Aorta (tissue), 5 donors: ENCODE results near the gene OR4D10. TPM values are rescaled to one million over a fixed set of nuclear protein-coding genes. Genes with fewer than 3 reads are reported as not detected.
"Not testable (repeated sequence)": the region's sequence is repeated elsewhere in the genome, so short reads cannot be mapped to it uniquely, and the experiment has no call there.

Source experiments
- ATAC-seq: fragments of 200-7000 bp; cut with Tn5 transposase; one replicate; pipeline ENCODE4 v1.9.1; 2022; ENCODE audit warnings: moderate library complexity; ENCODE audit not compliant: low FRiP score
- DNase-seq, 2 donors: peaks; one replicate each; pipeline ENCODE4 v3.0.0-alpha.2; 2020
- H3K27ac ChIP-seq, 2 donors: one replicate each; pipeline ENCODE4 v1.5.1; 2013; ENCODE audit warnings: low read length in 2 of 2, mild to moderate bottlenecking in 2 of 2, moderate library complexity in 2 of 2, control low read depth in 1 of 2, inconsistent platforms in 1 of 2, low read depth in 1 of 2
- H3K27me3 ChIP-seq, 2 donors: one replicate each; pipeline ENCODE4 v1.6.1; 2013; ENCODE audit warnings: control low read depth in 1 of 2, low read length in 1 of 2, mild to moderate bottlenecking in 1 of 2, moderate library complexity in 1 of 2; ENCODE audit not compliant: insufficient read depth in 2 of 2, control insufficient read depth in 1 of 2
- H3K36me3 ChIP-seq, 2 donors: one replicate each; pipeline ENCODE4 v1.6.1; 2013; ENCODE audit warnings: control low read depth in 1 of 2, low read length in 1 of 2, mild to moderate bottlenecking in 1 of 2; ENCODE audit not compliant: insufficient read depth in 2 of 2, control insufficient read depth in 1 of 2
- H3K4me1 ChIP-seq, 2 donors: one replicate each; pipeline ENCODE4 v1.6.1; 2013; ENCODE audit warnings: low read length in 2 of 2, control low read depth in 1 of 2, mild to moderate bottlenecking in 1 of 2, moderate library complexity in 1 of 2; ENCODE audit not compliant: insufficient read depth in 2 of 2, control insufficient read depth in 1 of 2
- H3K4me3 ChIP-seq, 2 donors: one replicate each; pipeline ENCODE4 v1.5.1; 2013; ENCODE audit warnings: low read length in 2 of 2, control low read depth in 1 of 2, mild to moderate bottlenecking in 1 of 2
- H3K9me3 ChIP-seq: one replicate; pipeline ENCODE4 v1.6.1; 2013; ENCODE audit warnings: mild to moderate bottlenecking, low read length; ENCODE audit not compliant: control insufficient read depth
- WGBS, 2 donors: extraction: QIAGEN DNeasy Blood & Tissue Kit; methylation state at CpG; one replicate each; pipeline ENCODE4 v1.1.7; 2013; 5-methylcytosine and 5-hydroxymethylcytosine counted together
- intact Hi-C, 2 donors: fragments of 100-400 bp; cut with DNase I; formaldehyde crosslinking; loops; one replicate each; pipeline versions ENCODE4 v1.14.2 to v1.15.0; 2022
- long read RNA-seq, 2 donors: library from polyadenylated mRNA; unstranded; transcript quantifications; one replicate each; pipeline ENCODE4 v2.0.0, GENCODE V29; 2020 to 2021
- polyA plus RNA-seq, 2 donors: library from polyadenylated mRNA; stranded (reverse); fragments of 200-250 nt; gene quantifications; one replicate each; pipeline ENCODE4 v1.2.3, GENCODE V29; 2013
- total RNA-seq, 2 donors: library from RNA; stranded (reverse); fragmentation: NEBNext Ultra II Directional; extraction: Animal tissue kit (Norgen Biotek cat#: 25700); gene quantifications; one replicate each; pipeline ENCODE4 v1.2.1, GENCODE V29; 2021
- donor health status: healthy with polysubstance abuse.
- donor health status: Bipolar disorder and iron deficiency.
- donor health status: DM: no; HTN: no; CAD: no.
- donor health status: DM: no; HTN: no; CAD: no.
- donor health status: DM: yes; HTN: yes; CAD: no.

The OR4D10 gene
- total RNA-seq (not detected), polyA plus RNA-seq (not detected)
- long read RNA-seq, donor 1 = 0 reads
- long read RNA-seq, donor 2 = 0 reads

DNA sequence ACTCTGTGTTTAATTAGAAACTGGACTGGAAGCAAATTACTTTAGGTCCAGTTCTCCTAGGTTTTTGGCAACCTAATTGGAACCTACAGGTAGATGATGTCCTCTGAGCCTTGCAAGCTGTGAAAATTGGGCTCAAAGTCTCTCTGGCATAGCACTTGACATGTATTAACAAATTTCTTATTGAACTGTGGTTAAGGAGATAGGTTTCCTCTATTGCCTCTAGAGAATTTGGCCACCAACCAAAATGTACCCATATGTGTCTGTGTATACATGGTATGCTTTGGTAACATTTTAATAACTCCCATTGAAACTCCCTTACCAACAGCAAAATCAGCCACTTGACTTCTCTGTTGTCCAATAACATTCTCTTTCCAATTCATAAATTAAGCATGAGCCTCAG lies at the start of gene OR4D10:
Gene OR4D10, plus strand, starts transcription at position 301 of the 400 bp plus-strand sequence. CDS start 4,115 bp downstream, outside the sequence.
- no peak for ATAC-seq
- intact Hi-C loops = no loop called here
- Histone ChIP-seq H3K4me3 (no peak within 1 kb of the TSS), H3K9me3 (no peaks in the 10 kb centered on the region), H3K27me3 (no peaks in the 10 kb centered on the region), H3K27ac (no peak within 1 kb of the TSS), H3K36me3 (no peaks in the 10 kb centered on the region), H3K4me1 (no peaks in the 10 kb centered on the region)
- no peak for DNase-seq

DNA sequence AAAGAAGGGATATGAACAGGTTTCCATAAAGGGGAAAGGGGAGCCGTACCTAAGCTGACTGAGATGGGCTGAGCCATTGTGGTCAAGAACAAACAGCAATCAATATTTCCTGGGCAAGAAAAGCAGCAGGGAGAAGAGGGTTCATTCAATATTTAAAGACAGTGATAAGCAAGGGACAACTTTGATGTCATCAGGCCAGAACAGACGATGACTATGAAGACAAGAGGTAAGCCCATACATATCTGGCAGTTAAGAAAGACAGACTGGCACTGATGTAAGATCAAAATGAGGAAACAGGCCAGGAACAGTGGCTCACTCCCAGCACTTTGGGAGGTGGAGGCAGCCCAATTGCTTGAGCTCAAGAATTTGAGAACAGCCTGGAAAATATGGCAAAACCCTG lies 49.3 kb upstream of the OR4D10 start:
- intact Hi-C loops = no loop called here
- WGBS, 2 donors = 70 to 76% methylated on average over 2 of the region's 2 CpGs
- H3K27ac ChIP-seq = no peak overlapping the region
- DNase-seq (no peak), ATAC-seq (no peak)
- H3K9me3 ChIP-seq = no peaks in the 10 kb centered on the region
- no peaks in the 10 kb centered on the region for H3K36me3 ChIP-seq
- no peak overlapping the region for H3K4me3 ChIP-seq
- H3K27me3 ChIP-seq = no peaks in the 10 kb centered on the region
- H3K4me1 ChIP-seq = no peaks in the 10 kb centered on the region

DNA sequence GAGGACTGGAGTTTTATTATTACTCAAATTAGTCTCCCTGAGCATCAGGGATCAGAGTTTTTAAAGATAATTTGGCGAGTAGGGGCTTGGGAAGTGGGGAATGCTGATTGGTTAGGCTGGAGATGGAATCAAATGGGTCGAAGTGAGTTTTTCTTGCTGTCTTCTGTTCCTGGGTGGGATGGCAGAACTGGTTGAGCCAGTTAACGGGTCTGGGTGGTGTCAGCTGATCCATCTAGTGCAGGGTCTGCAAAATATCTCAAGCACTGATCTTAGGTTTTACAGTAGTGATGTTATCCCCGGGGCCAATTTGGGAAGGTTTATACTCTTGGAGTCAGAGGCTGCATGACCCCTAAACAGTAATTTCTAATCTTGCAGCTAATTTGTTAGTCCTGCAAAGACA lies 48.0 kb upstream of the OR4D10 start:
- no peak overlapping the region for H3K4me3 ChIP-seq
- H3K4me1 ChIP-seq = no peaks in the 10 kb centered on the region
- H3K27ac ChIP-seq = no peak overlapping the region
- H3K27me3 ChIP-seq = no peaks in the 10 kb centered on the region
- H3K9me3 ChIP-seq = no peaks in the 10 kb centered on the region
- no peaks in the 10 kb centered on the region for H3K36me3 ChIP-seq
- DNase-seq (no peak), ATAC-seq (no peak)
- WGBS, 2 donors = 47 to 49% methylated on average over 4 of the region's 4 CpGs
- intact Hi-C loops = no loop called here

DNA sequence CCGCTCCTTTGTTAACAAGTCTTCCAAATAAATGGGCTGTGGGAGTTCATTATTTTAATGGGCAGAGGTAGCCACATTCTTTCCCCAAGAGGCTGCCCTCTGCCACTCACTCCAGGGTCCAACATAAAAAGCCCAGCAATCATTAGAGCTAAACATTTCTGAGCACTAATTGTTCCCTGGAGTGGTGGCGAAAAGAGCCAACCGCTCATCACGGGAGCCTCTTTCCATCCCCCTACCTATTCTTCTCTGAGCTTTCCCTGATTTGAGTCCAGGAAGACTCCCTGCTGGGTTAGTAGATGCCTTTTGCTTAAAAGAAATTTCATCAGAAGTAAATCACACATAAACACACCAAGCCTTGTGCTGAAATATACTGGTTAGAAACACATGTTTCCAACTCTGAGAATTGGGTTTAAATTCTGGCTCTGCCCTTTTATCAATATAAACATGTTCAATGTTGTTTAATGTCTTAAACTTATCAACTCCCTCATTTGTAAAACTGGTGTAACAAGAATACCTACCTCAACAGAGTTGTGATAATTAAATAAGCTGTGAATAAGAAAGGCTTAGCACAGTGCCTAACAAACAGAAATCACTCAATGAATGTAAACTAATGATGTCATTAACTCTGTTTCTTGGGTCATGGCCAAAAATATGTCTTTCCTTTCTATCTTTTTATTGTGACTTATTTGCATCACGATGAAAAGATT lies 46.6 kb upstream of the OR4D10 start, which contains the start of gene OR5A2:
Gene OR5A2, minus strand, starts transcription at position 53 of the 707 bp plus-strand sequence. CDS start 3,460 bp downstream, outside the sequence.
- Histone ChIP-seq H3K36me3 (no peaks in the 10 kb centered on the region), H3K4me1 (no peaks in the 10 kb centered on the region), H3K27ac (no peak within 1 kb of the TSS), H3K9me3 (no peaks in the 10 kb centered on the region), H3K4me3 (no peak within 1 kb of the TSS), H3K27me3 (peaks cover 0 to 2% of the 10 kb centered on the region in 2 donors)
- no peak for ATAC-seq
- DNase-seq = no peak
- intact Hi-C loops = no loop called here
- 39 to 51% methylated on average over 5 of the region's 5 CpGs for WGBS, 2 donors

DNA sequence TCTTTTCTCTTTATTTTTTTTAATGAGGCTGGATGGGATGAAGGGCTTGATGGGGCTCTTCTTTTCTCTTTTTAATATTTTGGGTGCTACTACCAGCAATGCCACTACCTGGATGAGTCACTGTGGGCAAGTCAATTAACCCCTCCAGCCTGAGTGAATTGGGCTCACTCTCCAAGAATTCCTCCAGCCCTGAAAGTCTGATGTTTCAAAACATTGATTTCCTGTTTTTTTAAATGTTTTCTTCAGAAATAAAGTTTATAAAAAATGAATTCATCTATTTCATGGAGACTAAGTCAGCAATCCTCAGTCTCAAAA lies 46.1 kb upstream of the OR4D10 start:
- intact Hi-C loops = no loop called here
- H3K9me3 ChIP-seq = no peaks in the 10 kb centered on the region

DNA sequence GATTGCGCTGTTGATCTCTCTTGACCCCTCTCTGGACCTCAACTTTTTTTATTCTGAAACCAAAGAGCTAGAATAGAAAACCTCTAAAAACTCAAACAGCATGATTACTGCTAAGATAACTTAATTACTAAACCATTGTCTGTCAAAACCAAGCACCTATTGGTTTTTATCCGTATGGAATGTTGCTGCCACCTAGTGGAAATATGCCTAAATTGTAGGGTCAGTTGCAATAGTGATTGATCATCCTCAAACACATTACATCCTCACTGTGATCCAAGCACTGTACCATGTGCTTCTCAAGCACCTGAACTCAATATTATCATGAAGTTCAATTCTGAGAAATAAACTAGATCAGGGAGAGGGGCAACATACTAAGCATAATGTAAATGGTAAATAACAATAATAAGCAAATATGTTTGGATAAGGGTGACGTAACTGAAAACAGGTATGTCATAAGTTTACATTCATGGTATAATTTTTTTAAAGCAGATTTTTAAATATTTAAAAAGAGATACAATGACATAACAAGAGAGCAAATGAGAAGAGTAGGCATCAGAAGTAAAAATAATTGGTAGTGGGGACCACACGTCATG lies 43.1 kb upstream of the OR4D10 start:
- intact Hi-C loops = no loop called here
- H3K27ac ChIP-seq = no peak overlapping the region
- WGBS, 2 donors = 51 to 58% methylated on average over 4 of the region's 4 CpGs

More for the DNA sequence above, 46.1 kb upstream of the OR4D10 start:
- no peak for ATAC-seq
- Histone ChIP-seq H3K4me1 (no peaks in the 10 kb centered on the region), H3K27ac (no peak overlapping the region), H3K27me3 (peaks cover 0 to 2% of the 10 kb centered on the region in 2 donors), H3K4me3 (no peak overlapping the region), H3K36me3 (no peaks in the 10 kb centered on the region)
- DNase-seq = no peak

DNA sequence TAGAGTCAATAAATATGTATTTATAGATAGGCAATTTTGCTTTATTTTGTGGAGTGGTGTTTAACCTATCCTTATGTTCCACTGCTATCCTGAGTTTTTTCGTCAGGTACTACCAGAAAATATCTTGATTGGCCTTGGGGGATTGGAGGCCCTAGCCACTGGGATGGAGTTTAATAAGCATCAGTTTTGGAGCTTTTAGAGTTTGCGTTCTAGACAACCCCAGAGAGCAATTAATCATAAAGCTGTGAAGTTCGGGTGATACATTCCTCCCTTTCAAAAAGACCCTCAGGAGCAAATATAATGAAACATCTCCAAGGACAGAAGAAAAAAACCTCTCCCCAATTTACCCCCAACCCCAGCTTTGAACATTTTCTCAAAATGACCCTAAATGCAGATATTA lies 36.9 kb upstream of the OR4D10 start, which contains the start of gene OR5A1:
Gene OR5A1, plus strand, starts transcription at position 301 of the 400 bp plus-strand sequence. CDS start 6,700 bp downstream, outside the sequence.
- H3K4me1 ChIP-seq = no peaks in the 10 kb centered on the region
- H3K4me3 ChIP-seq = no peak within 1 kb of the TSS
- ATAC-seq (no peak), DNase-seq (no peak)
- no peaks in the 10 kb centered on the region for H3K36me3 ChIP-seq
- WGBS, 2 donors = 42 to 48% methylated on average over 3 of the region's 3 CpGs
- intact Hi-C loops = no loop called here
- H3K27me3 ChIP-seq = peaks cover 0 to 2% of the 10 kb centered on the region in 2 donors
- no peaks in the 10 kb centered on the region for H3K9me3 ChIP-seq
- no peak within 1 kb of the TSS for H3K27ac ChIP-seq

More for the DNA sequence above, 43.1 kb upstream of the OR4D10 start:
- H3K4me3 ChIP-seq = no peak overlapping the region
- H3K27me3 ChIP-seq = peaks cover 0 to 2% of the 10 kb centered on the region in 2 donors
- no peaks in the 10 kb centered on the region for H3K9me3 ChIP-seq
- no peaks in the 10 kb centered on the region for H3K36me3 ChIP-seq
- H3K4me1 ChIP-seq = no peaks in the 10 kb centered on the region
- no peak for ATAC-seq
- no peak for DNase-seq

DNA sequence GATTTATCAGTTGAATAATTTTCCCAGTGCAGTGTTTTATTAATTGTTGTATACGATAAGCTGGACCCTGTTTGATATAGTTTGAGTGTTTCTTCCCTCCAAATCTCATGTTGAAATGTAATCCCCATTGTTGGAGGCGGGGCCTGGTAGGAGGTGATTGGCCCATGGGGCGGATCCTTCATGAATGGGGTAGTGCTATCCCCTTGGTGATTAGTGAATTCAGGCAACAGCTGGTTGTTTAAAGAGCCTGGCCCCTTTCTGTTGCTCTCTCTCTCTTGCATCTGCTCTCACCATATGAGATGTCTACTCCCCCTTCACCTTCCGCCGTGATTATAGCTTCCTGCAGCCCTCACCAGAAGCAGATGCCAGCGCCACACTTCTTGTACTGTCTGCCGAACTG lies 35.3 kb upstream of the OR4D10 start:
- intact Hi-C loops = no loop called here
- 81% methylated on average over 7 of the region's 7 CpGs for whole genome bisulfite sequencing, 2 donors

DNA sequence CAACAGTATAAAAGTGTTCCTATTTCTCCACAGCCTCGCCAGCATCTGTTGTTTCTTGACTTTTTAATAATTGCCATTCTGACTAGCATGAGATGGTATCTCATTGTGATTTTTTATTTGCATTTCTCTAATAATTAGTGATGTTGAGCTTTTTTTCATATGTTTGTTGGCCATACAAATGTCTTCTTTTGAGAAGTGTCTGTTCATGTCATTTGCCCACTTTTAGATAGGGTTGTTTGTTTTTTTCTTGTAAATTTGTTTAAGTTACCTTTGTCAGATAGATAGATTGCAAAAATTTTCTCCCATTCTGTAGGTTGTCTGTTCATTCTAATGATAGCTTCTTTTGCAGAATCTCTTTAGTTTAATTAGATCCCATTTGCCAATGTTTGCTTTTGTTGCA lies 27.5 kb upstream of the OR4D10 start:
- DNase-seq, ATAC-seq, intact Hi-C loops, H3K4me1 ChIP-seq, H3K4me3 ChIP-seq, H3K36me3 ChIP-seq, H3K27me3 ChIP-seq, H3K27ac ChIP-seq, H3K9me3 ChIP-seq: not testable (repeated sequence)
- WGBS, 2 donors = 77 to 92% methylated on average over 1 of the region's 1 CpG

More for the DNA sequence above, 35.3 kb upstream of the OR4D10 start:
- Histone ChIP-seq H3K27me3 (no peaks in the 10 kb centered on the region), H3K4me1 (no peaks in the 10 kb centered on the region), H3K27ac (no peak overlapping the region), H3K9me3 (no peaks in the 10 kb centered on the region), H3K36me3 (no peaks in the 10 kb centered on the region), H3K4me3 (no peak overlapping the region)
- no peak for ATAC-seq
- DNase-seq = no peak
